ENCODE data around the gene NT5DC1.

GRCh38 chr6:116087437-116088027 lies 13.1 kb upstream of the NT5DC1 start:
- TF ChIP-seq CTCF (conservative IDR thresholded peaks at IDR 0.05; ENCODE audit: low read length) (no peak), EZH2phosphoT487 (IDR thresholded peaks at IDR 0.05; ENCODE audit: borderline replicate concordance) (no peak)

Measured in Loucy (cell line).